H9 (cell line): ENCODE data around the gene NFAM1. TPM values are rescaled to one million over a fixed set of nuclear protein-coding genes. Genes with fewer than 3 reads are reported as not detected.
A peak's percentile ranks its signal among the peaks of the same experiment; 100 is the strongest.

ENCODE experiments used
- DNase-seq: peaks from one replicate; pipeline ENCODE4 v3.0.0-alpha.2; 2017
- H2AFZ ChIP-seq: one replicate; pipeline ENCODE4 v1.6.1; 2013; ENCODE audit warnings: mild to moderate bottlenecking, low read length, control low read depth, moderate library complexity
- H2AK5ac ChIP-seq: 2 replicates; pipeline ENCODE4 v1.6.1; 2013; ENCODE audit warnings: low read length, control low read depth, mixed read lengths; ENCODE audit not compliant: insufficient read length
- H2BK120ac ChIP-seq: one replicate; pipeline ENCODE4 v1.6.1; 2013; ENCODE audit warnings: low read depth, mild to moderate bottlenecking, low read length, control low read depth, inconsistent platforms; ENCODE audit not compliant: poor library complexity, severe bottlenecking
- H2BK12ac ChIP-seq: 2 replicates; pipeline ENCODE4 v1.6.1; 2013; ENCODE audit warnings: low read length, control low read depth, mixed read lengths, low read depth; ENCODE audit not compliant: insufficient read length
- H2BK15ac ChIP-seq: 2 replicates; pipeline ENCODE4 v1.6.1; 2013; ENCODE audit warnings: low read depth, low read length, control low read depth
- H2BK20ac ChIP-seq: one replicate; pipeline ENCODE4 v1.6.1; 2013; ENCODE audit warnings: low read depth, mild to moderate bottlenecking, low read length, control low read depth, inconsistent platforms; ENCODE audit not compliant: poor library complexity, severe bottlenecking
- H2BK5ac ChIP-seq: 2 replicates; pipeline ENCODE4 v1.6.1; 2013; ENCODE audit warnings: low read length, control low read depth, mixed read lengths; ENCODE audit not compliant: insufficient read length
- H3K14ac ChIP-seq: 2 replicates; pipeline ENCODE4 v1.6.1; 2013; ENCODE audit warnings: low read length, control low read depth; ENCODE audit not compliant: insufficient read depth
- H3K18ac ChIP-seq: 2 replicates; pipeline ENCODE4 v1.6.1; 2013; ENCODE audit warnings: low read depth, mild to moderate bottlenecking, mixed read lengths, low read length, control low read depth; ENCODE audit not compliant: insufficient read length
- H3K23ac ChIP-seq: 2 replicates; pipeline ENCODE4 v1.6.1; 2013; ENCODE audit warnings: low read length, control low read depth, mixed read lengths, low read depth; ENCODE audit not compliant: insufficient read length
- H3K23me2 ChIP-seq: 2 replicates; pipeline ENCODE4 v1.6.1; 2013; ENCODE audit warnings: low read depth, mild to moderate bottlenecking, mixed read lengths, low read length, control low read depth; ENCODE audit not compliant: insufficient read length, poor library complexity, severe bottlenecking
- H3K27ac ChIP-seq: 2 replicates; pipeline ENCODE4 v1.5.1; 2013; ENCODE audit warnings: low read length, control low read depth, mixed read lengths, low read depth; ENCODE audit not compliant: insufficient read length
- H3K27me3 ChIP-seq: 2 replicates; pipeline ENCODE4 v1.6.1; 2013; ENCODE audit warnings: low read length, control low read depth, inconsistent platforms; ENCODE audit not compliant: insufficient read depth
- H3K4ac ChIP-seq: 2 replicates; pipeline ENCODE4 v1.6.1; 2013; ENCODE audit warnings: low read depth, mild to moderate bottlenecking, control low read depth, inconsistent platforms, low read length, moderate library complexity
- H3K4me1 ChIP-seq: 2 replicates; pipeline ENCODE4 v1.6.1; 2013; ENCODE audit warnings: low read length, control low read depth, inconsistent platforms; ENCODE audit not compliant: insufficient read depth
- H3K4me2 ChIP-seq: 2 replicates; pipeline ENCODE4 v1.6.1; 2013; ENCODE audit warnings: low read length, control low read depth, mixed read lengths; ENCODE audit not compliant: insufficient read length, insufficient read depth
- H3K56ac ChIP-seq: 2 replicates; pipeline ENCODE4 v1.6.1; 2013; ENCODE audit warnings: low read depth, mild to moderate bottlenecking, mixed read lengths, low read length, control low read depth; ENCODE audit not compliant: insufficient read length
- H3K79me1 ChIP-seq: 2 replicates; pipeline ENCODE4 v1.6.1; 2013; ENCODE audit warnings: low read depth, mild to moderate bottlenecking, moderate library complexity, low read length, control low read depth, inconsistent platforms; ENCODE audit not compliant: insufficient read depth, poor library complexity, severe bottlenecking
- H3K79me2 ChIP-seq: 2 replicates; pipeline ENCODE4 v1.6.1; 2013; ENCODE audit warnings: low read length, control low read depth, inconsistent platforms; ENCODE audit not compliant: insufficient read depth
- H3K9ac ChIP-seq: 2 replicates; pipeline ENCODE4 v1.6.1; 2013; ENCODE audit warnings: low read length, control low read depth, mixed read lengths; ENCODE audit not compliant: insufficient read length; ENCODE audit errors: extremely low read depth
- H3K9me3 ChIP-seq: one replicate; pipeline ENCODE4 v1.6.1; 2013; ENCODE audit warnings: low read depth, low read length, inconsistent platforms; ENCODE audit not compliant: control insufficient read depth
- H3T11ph ChIP-seq: one replicate; pipeline ENCODE4 v1.6.1; 2013; ENCODE audit warnings: mild to moderate bottlenecking, low read length, control low read depth, inconsistent platforms
- H4K20me1 ChIP-seq: one replicate; pipeline ENCODE4 v1.6.1; 2013; ENCODE audit not compliant: control insufficient read depth, insufficient read length, insufficient read depth
- H4K5ac ChIP-seq: 2 replicates; pipeline ENCODE4 v1.6.1; 2013; ENCODE audit warnings: low read depth, mild to moderate bottlenecking, mixed read lengths, low read length, control low read depth; ENCODE audit not compliant: insufficient read length
- H4K8ac ChIP-seq: replicated peaks from 2 replicates; pipeline ENCODE4 v1.6.1; 2013; ENCODE audit warnings: low read length, control low read depth, mixed read lengths, low read depth; ENCODE audit not compliant: insufficient read length
- H4K91ac ChIP-seq: 2 replicates; pipeline ENCODE4 v1.6.1; 2013; ENCODE audit warnings: low read depth, mild to moderate bottlenecking, moderate library complexity, mixed read lengths, low read length, control low read depth; ENCODE audit not compliant: insufficient read length
- H3K27ac Mint-ChIP-seq, 3 experiments: 2 replicates in 2 of 3; 3 replicates in 1 of 3; pipeline ENCODE4 v1.8.0; 2020 to 2021; ENCODE audit warnings: mixed read lengths in 3 of 3, mild to moderate bottlenecking in 1 of 3, moderate library complexity in 1 of 3
- H3K27me3 Mint-ChIP-seq: 2 replicates; pipeline ENCODE4 v1.8.0; 2021; ENCODE audit warnings: low read depth, mild to moderate bottlenecking, moderate library complexity, mixed read lengths
- H3K36me3 Mint-ChIP-seq, 3 experiments: 2 replicates in 2 of 3; 3 replicates in 1 of 3; pipeline ENCODE4 v1.8.0; 2020 to 2021; ENCODE audit warnings: low read depth in 3 of 3, mixed read lengths in 3 of 3; ENCODE audit not compliant: insufficient read depth in 1 of 3
- H3K4me1 Mint-ChIP-seq, 2 experiments: 2 replicates each; pipeline ENCODE4 v1.8.0; 2020; ENCODE audit warnings: mixed read lengths in 2 of 2
- H3K4me3 Mint-ChIP-seq, 2 experiments: 2 replicates in 1 of 2; 3 replicates in 1 of 2; pipeline ENCODE4 v1.8.0; 2020 to 2021; ENCODE audit warnings: mild to moderate bottlenecking in 2 of 2, mixed read lengths in 2 of 2, moderate library complexity in 1 of 2
- H3K9me3 Mint-ChIP-seq, 2 experiments: 2 replicates in 1 of 2; 3 replicates in 1 of 2; pipeline ENCODE4 v1.8.0; 2020; ENCODE audit warnings: mild to moderate bottlenecking in 2 of 2, mixed read lengths in 2 of 2, moderate library complexity in 1 of 2
- CTCF ChIP-seq: fragments of 200-600 bp; sonication (generic); conservative IDR thresholded peaks from 3 replicates; pipeline ENCODE4 v1.8.0; 2021; ENCODE audit warnings: antibody characterized with exemption, mild to moderate bottlenecking
- WGBS: extraction: QIAGEN DNeasy Blood & Tissue Kit; methylation state at CpG from one replicate; pipeline ENCODE4 v1.1.7; 2013; ENCODE audit warnings: missing lambda C conversion rate, low lambda C conversion rate, mixed read lengths; ENCODE audit not compliant: insufficient read length; ENCODE audit errors: extremely low coverage; 5-methylcytosine and 5-hydroxymethylcytosine counted together
- total RNA-seq: library from RNA; stranded (reverse); gene quantifications from 2 replicates; pipeline ENCODE4 v1.2.1, GENCODE V29; 2021

The NFAM1 gene
- total RNA-seq, 1 experiment from 2014 or later, result 0.68 TPM

- Histone ChIP-seq H4K20me1 (no peaks in the 10 kb centered on the region), H2BK20ac (no peak overlapping the region), H3K4me1 (no peaks in the 10 kb centered on the region; the same call in 1 of the 2 replicates), H2BK15ac (no peak overlapping the region), H3K14ac (peak overlapping the region; percentile 18; the same call in 1 of the 2 replicates), H3K9ac (no peak overlapping the region), H3K79me1 (no peaks in the 10 kb centered on the region), H2BK5ac (no peak overlapping the region), H3K4me2 (no peak overlapping the region), H3K27ac (no peak overlapping the region), H3K23me2 (no peaks in the 10 kb centered on the region), H3K79me2 (no peaks in the 10 kb centered on the region), H4K5ac (no peak overlapping the region), H3K9me3 (no peaks in the 10 kb centered on the region), H3K4ac (no peak overlapping the region), H2AK5ac (no peak overlapping the region), H3T11ph (no peak overlapping the region), H4K8ac (no peak overlapping the region), H2BK12ac (no peak overlapping the region), H4K91ac (no peak overlapping the region), H3K27me3 (no peaks in the 10 kb centered on the region), H3K23ac (no peak overlapping the region), H2AFZ (no peak overlapping the region), H2BK120ac (no peak overlapping the region), H3K18ac (no peak overlapping the region), H3K56ac (no peak overlapping the region)
- Mint-ChIP-seq H3K9me3 (peaks cover 8 to 14% of the 10 kb centered on the region in 2 experiments), H3K27ac (peak overlapping the region in 2 of 3 experiments; percentile 4 to 62; a peak in 2 of 7 replicates), H3K4me1 (peaks cover 48 to 63% of the 10 kb centered on the region in 2 experiments), H3K36me3 (peaks cover 4 to 15% (median 7%) of the 10 kb centered on the region in 3 experiments; a peak in 4 of 7 replicates), H3K4me3 (no peak overlapping the region), H3K27me3 (peaks cover 42% of the 10 kb centered on the region)
- DNase-seq, result no peak
- TF ChIP-seq CTCF, result no peak
- WGBS, result no CpG with 5 or more reads among the region's 12 CpGs
Observed at GRCh38 chr22:42380769-42381551, 51.2 kb downstream of the NFAM1 start.
